Measurements from ENCODE around the gene PRMT3. TPM values are rescaled to one million over a fixed set of nuclear protein-coding genes. Genes with fewer than 3 reads are reported as not detected.
"Not testable (repeated sequence)": the region's sequence is repeated elsewhere in the genome, so short reads cannot be mapped to it uniquely, and the experiment has no call there.

Gene PRMT3
- total RNA-seq, 1 donor from 2014 or later, result 16.3 TPM

GRCh38 chr11:20374741-20375300 is 12.7 kb upstream of the PRMT3 start:
- DNase-seq, result no peak

GRCh38 chr11:20376162-20376730 is 11.3 kb upstream of the PRMT3 start:
- no peak for DNase-seq

- not testable (repeated sequence) for DNase-seq
Observed at GRCh38 chr11:20385996-20386395, 1.5 kb upstream of the PRMT3 start.

- peak; percentile 27 for DNase-seq
Observed at GRCh38 chr11:20388096-20389055, 860 bp downstream of the PRMT3 start.

GRCh38 chr11:20397281-20397680 is 9.8 kb downstream of the PRMT3 start:
- peak; percentile 40 for DNase-seq

- no peak for DNase-seq
Observed at GRCh38 chr11:20399498-20399897, 12.0 kb downstream of the PRMT3 start.

- no peak for DNase-seq
Observed at GRCh38 chr11:20403059-20403458, 15.5 kb downstream of the PRMT3 start.

GRCh38 chr11:20406484-20406883 is 19.0 kb downstream of the PRMT3 start:
- DNase-seq, result no peak

GRCh38 chr11:20407344-20407743 is 19.8 kb downstream of the PRMT3 start:
- no peak for DNase-seq

GRCh38 chr11:20415432-20415831 is 27.9 kb downstream of the PRMT3 start:
- no peak for DNase-seq

GRCh38 chr11:20417771-20418170 is 30.3 kb downstream of the PRMT3 start:
- no peak for DNase-seq

- DNase-seq, result no peak
Observed at GRCh38 chr11:20421946-20422345, 34.4 kb downstream of the PRMT3 start.

- DNase-seq, result no peak
Observed at GRCh38 chr11:20429216-20429615, 41.7 kb downstream of the PRMT3 start.

GRCh38 chr11:20438637-20439036 is 51.1 kb downstream of the PRMT3 start:
- DNase-seq, result no peak

GRCh38 chr11:20443596-20443995 is 56.1 kb downstream of the PRMT3 start:
- peak; percentile 13 for DNase-seq

GRCh38 chr11:20444535-20444934 is 57.0 kb downstream of the PRMT3 start:
- DNase-seq, result no peak

GRCh38 chr11:20448834-20449233 is 61.3 kb downstream of the PRMT3 start:
- no peak for DNase-seq

GRCh38 chr11:20450829-20451228 is 63.3 kb downstream of the PRMT3 start:
- no peak for DNase-seq

- no peak for DNase-seq
Observed at GRCh38 chr11:20451568-20451967, 64.1 kb downstream of the PRMT3 start.

GRCh38 chr11:20452585-20452984 is 65.1 kb downstream of the PRMT3 start:
- DNase-seq, result no peak

- DNase-seq, result no peak
Observed at GRCh38 chr11:20453657-20454316, 66.3 kb downstream of the PRMT3 start.

GRCh38 chr11:20457001-20457799 is 69.7 kb downstream of the PRMT3 start:
- no peak for DNase-seq

All from tongue (tissue), 2 donors.